Ishikawa (cell line): ENCODE data around the gene ZBTB18.

Experiments used
- CEBPB ChIP-seq: IDR thresholded peaks from 2 replicates; pipeline ENCODE4 v1.6.1; 2012
- CREB1 ChIP-seq: IDR thresholded peaks from 2 replicates; pipeline ENCODE4 v1.6.1; 2012; ENCODE audit warnings: low read depth
- EGR1 ChIP-seq: IDR thresholded peaks from 2 replicates; pipeline ENCODE4 v1.6.1; 2012
- EP300 ChIP-seq: IDR thresholded peaks from 2 replicates; pipeline ENCODE4 v1.6.1; 2012; ENCODE audit warnings: borderline replicate concordance
- FOXM1 ChIP-seq: IDR thresholded peaks from 2 replicates; pipeline ENCODE4 v1.6.1; 2012; ENCODE audit warnings: low read depth, borderline replicate concordance
- MAX ChIP-seq: IDR thresholded peaks from 2 replicates; pipeline ENCODE4 v1.6.1; 2012
- NFIC ChIP-seq: IDR thresholded peaks from 2 replicates; pipeline ENCODE4 v1.6.1; 2012
- RAD21 ChIP-seq: IDR thresholded peaks from 2 replicates; pipeline ENCODE4 v1.6.1; 2012; ENCODE audit warnings: low read depth
- TAF1 ChIP-seq: IDR thresholded peaks from 2 replicates; pipeline ENCODE4 v1.6.1; 2012; ENCODE audit warnings: low read depth, mild to moderate bottlenecking
- TCF12 ChIP-seq: IDR thresholded peaks from 2 replicates; pipeline ENCODE4 v1.6.1; 2012; ENCODE audit warnings: low read depth
- TEAD4 ChIP-seq: IDR thresholded peaks from 2 replicates; pipeline ENCODE4 v1.6.1; 2012
- YY1 ChIP-seq: IDR thresholded peaks from 2 replicates; pipeline ENCODE4 v1.6.1; 2012; ENCODE audit warnings: low read depth
- ZBTB7A ChIP-seq: IDR thresholded peaks from 2 replicates; pipeline ENCODE4 v1.6.1; 2012; ENCODE audit warnings: low read depth
- TF ChIP-seq, protein P1 (sequence below): IDR thresholded peaks from 2 replicates; pipeline ENCODE4 v1.6.1; 2012
- TF ChIP-seq, protein P2 (sequence below): IDR thresholded peaks from 2 replicates; pipeline ENCODE4 v1.6.1; 2012; ENCODE audit warnings: low read depth, mild to moderate bottlenecking

ZBTB18 gene

DNA sequence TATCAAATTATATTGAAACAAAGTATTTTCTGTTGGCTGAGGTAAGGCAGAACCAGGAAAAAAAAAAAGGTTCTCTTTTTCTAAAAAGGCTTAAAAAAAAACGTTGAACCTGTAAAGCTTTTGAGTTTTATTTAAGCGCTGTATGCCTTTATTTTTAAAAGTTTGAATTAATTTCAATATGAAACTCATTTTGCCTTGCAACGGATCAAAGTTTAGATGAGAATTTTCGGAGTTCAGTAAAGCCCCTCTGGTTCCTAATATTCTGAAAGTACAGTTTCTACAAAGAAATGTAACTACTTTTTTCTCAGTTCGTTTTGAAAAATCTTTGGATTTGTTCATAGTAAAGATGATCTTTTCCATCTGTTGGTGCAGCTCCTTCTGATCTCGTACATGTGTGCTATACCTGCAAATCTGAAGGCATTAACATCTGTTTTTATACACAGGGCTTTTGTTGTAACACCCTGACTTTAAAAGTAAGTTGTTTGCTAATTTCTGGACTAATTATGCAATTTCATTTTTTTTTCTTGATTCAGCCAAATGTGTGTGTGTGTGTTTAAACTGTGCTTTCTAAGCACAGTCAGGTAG, 1.7 kb downstream of the ZBTB18 start:
- TF ChIP-seq TEAD4 (no peak), FOXM1 (no peak), TCF12 (no peak), EGR1 (no peak), CEBPB (no peak), YY1 (no peak), EP300 (no peak), NFIC (no peak)
- TF ChIP-seq, protein P1, sequence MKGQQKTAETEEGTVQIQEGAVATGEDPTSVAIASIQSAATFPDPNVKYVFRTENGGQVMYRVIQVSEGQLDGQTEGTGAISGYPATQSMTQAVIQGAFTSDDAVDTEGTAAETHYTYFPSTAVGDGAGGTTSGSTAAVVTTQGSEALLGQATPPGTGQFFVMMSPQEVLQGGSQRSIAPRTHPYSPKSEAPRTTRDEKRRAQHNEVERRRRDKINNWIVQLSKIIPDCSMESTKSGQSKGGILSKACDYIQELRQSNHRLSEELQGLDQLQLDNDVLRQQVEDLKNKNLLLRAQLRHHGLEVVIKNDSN: no peak
- TF ChIP-seq, protein P2, sequence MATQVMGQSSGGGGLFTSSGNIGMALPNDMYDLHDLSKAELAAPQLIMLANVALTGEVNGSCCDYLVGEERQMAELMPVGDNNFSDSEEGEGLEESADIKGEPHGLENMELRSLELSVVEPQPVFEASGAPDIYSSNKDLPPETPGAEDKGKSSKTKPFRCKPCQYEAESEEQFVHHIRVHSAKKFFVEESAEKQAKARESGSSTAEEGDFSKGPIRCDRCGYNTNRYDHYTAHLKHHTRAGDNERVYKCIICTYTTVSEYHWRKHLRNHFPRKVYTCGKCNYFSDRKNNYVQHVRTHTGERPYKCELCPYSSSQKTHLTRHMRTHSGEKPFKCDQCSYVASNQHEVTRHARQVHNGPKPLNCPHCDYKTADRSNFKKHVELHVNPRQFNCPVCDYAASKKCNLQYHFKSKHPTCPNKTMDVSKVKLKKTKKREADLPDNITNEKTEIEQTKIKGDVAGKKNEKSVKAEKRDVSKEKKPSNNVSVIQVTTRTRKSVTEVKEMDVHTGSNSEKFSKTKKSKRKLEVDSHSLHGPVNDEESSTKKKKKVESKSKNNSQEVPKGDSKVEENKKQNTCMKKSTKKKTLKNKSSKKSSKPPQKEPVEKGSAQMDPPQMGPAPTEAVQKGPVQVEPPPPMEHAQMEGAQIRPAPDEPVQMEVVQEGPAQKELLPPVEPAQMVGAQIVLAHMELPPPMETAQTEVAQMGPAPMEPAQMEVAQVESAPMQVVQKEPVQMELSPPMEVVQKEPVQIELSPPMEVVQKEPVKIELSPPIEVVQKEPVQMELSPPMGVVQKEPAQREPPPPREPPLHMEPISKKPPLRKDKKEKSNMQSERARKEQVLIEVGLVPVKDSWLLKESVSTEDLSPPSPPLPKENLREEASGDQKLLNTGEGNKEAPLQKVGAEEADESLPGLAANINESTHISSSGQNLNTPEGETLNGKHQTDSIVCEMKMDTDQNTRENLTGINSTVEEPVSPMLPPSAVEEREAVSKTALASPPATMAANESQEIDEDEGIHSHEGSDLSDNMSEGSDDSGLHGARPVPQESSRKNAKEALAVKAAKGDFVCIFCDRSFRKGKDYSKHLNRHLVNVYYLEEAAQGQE: no peak

DNA sequence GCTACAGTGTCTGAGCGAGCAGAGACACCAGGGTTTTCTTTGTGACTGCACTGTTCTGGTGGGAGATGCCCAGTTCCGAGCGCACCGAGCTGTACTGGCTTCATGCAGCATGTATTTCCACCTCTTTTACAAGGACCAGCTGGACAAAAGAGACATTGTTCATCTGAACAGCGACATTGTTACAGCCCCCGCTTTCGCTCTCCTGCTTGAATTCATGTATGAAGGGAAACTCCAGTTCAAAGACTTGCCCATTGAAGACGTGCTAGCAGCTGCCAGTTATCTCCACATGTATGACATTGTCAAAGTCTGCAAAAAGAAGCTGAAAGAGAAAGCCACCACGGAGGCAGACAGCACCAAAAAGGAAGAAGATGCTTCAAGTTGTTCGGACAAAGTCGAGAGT, 2.7 kb downstream of the ZBTB18 start:
- TF ChIP-seq YY1: no peak
- TF ChIP-seq TEAD4: no peak
- TF ChIP-seq TCF12: no peak
- TF ChIP-seq NFIC: no peak
- TF ChIP-seq EP300: no peak
- TF ChIP-seq EGR1: no peak
- TF ChIP-seq FOXM1: no peak
- no peak for TF ChIP-seq RAD21
- TF ChIP-seq MAX: no peak
- TF ChIP-seq, protein P1: no peak
- TF ChIP-seq, protein P2: no peak
- no peak for TF ChIP-seq CEBPB
- TF ChIP-seq TAF1: no peak
- no peak for TF ChIP-seq CREB1

DNA sequence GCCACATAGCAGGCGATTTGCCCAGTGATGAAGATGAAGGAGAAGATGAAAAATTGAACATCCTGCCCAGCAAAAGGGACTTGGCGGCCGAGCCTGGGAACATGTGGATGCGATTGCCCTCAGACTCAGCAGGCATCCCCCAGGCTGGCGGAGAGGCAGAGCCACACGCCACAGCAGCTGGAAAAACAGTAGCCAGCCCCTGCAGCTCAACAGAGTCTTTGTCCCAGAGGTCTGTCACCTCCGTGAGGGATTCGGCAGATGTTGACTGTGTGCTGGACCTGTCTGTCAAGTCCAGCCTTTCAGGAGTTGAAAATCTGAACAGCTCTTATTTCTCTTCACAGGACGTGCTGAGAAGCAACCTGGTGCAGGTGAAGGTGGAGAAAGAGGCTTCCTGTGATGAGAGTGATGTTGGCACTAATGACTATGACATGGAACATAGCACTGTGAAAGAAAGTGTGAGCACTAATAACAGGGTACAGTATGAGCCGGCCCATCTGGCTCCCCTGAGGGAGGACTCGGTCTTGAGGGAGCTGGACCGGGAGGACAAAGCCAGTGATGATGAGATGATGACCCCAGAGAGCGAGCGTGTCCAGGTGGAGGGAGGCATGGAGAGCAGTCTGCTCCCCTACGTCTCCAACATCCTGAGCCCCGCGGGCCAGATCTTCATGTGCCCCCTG, 3.3 kb downstream of the ZBTB18 start:
- TF ChIP-seq MAX (no peak), CEBPB (no peak), EP300 (no peak), TAF1 (no peak), TEAD4 (no peak), CREB1 (no peak), TCF12 (no peak), YY1 (no peak), RAD21 (no peak), EGR1 (no peak), ZBTB7A (no peak), FOXM1 (no peak), NFIC (no peak)
- TF ChIP-seq, protein P2: no peak
- TF ChIP-seq, protein P1: no peak

- TF ChIP-seq MAX (no peak), TEAD4 (no peak), EP300 (no peak), CREB1 (no peak), TAF1 (no peak), RAD21 (no peak), FOXM1 (no peak), NFIC (no peak), YY1 (no peak), CEBPB (no peak), EGR1 (no peak), ZBTB7A (no peak), TCF12 (no peak)
- TF ChIP-seq, protein P2: no peak
- TF ChIP-seq, protein P1: no peak
Observed at GRCh38 chr1:244054924-244055263, 3.8 kb downstream of the ZBTB18 start.
